Neural progenitor cell (in vitro differentiated cells): ENCODE measurements around the gene DUSP6.

Experiments used
- CTCF ChIP-seq: fragments of 200-600 bp; sonication (generic); IDR thresholded peaks from 2 replicates; pipeline ENCODE4 v1.5.1; 2017; ENCODE audit warnings: antibody characterized with exemption, mild to moderate bottlenecking
- EZH2 ChIP-seq: fragments of 200-600 bp; sonication (generic); IDR thresholded peaks from 2 replicates; pipeline ENCODE4 v1.6.1; 2017; ENCODE audit warnings: antibody characterized with exemption, mild to moderate bottlenecking, moderate library complexity
- EZH2phosphoT487 ChIP-seq: fragments of 200-600 bp; sonication (generic); IDR thresholded peaks from 2 replicates; pipeline ENCODE4 v1.6.1; 2017; ENCODE audit warnings: antibody characterized with exemption

GRCh38 chr12:89382328-89382727, 30.0 kb upstream of the DUSP6 start:
- TF ChIP-seq CTCF: no peak
- no peak for TF ChIP-seq EZH2phosphoT487
- no peak for TF ChIP-seq EZH2
